HL-60/S4 treated with phorbol 12-myristate 13-acetate at 8.2 ng/mL for 4 days and 3 days (cell line): ENCODE measurements around the gene PTPN14.
"Not testable (repeated sequence)": the region's sequence is repeated elsewhere in the genome, so short reads cannot be mapped to it uniquely, and the experiment has no call there.

ENCODE experiments used
- in situ Hi-C: fragments of 300-500 bp; cut with MboI; formaldehyde crosslinking; loops from 2 replicates; pipeline ENCODE4 v1.15.0; 2022; ENCODE audit warnings: low sequenced_read_pairs

The PTPN14 gene

DNA sequence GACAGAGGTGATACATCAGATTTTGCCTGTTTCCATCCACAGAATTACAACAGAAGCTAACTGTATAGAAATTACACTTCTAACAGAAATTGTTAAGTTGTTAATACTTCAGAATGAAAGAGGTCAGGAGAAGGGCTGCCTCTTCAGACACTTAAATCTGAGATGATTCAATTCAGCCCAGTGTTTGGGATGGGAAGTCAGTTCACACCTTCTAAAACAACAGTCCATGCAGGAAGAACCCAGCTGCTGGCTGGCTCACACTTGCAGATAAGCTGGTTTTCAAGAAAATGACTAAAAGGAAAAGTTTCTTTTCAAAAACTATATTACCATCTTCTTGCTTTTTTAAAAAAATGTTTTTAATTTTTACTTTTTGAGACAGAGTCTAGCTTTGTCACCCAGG, 138.1 kb downstream of the PTPN14 start:
- in situ Hi-C loops: no loop called here

DNA sequence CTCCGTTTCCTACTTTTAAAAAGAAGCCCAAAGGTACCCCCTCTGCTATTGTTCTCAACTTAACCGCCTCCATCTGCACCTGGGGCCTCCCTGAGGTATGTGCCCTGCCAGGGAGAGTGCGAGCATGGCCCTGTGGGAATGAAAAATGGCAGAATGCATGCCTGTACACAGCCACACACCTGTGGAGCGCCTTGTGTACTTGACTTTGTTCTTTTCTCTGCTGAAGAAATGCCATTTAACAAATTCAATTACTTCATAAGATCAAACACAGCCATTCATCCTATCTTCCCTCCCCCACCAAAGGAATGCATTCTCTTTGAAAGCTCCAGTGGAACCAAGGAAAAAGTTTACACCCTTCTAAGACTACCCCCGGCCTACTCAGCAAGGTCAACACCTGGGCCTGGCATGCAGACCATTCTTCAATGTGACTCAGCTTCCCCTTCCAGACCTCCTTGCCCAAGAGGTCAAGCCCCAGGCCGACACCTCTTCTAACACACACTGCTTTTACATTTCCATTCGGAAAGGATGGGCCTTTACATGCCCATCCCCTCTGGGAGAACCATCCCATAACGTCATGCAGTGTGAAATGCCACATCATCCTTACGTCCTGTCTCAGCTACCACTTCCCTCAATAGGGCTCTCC, 146.7 kb downstream of the PTPN14 start:
- in situ Hi-C loops: no loop called here

DNA sequence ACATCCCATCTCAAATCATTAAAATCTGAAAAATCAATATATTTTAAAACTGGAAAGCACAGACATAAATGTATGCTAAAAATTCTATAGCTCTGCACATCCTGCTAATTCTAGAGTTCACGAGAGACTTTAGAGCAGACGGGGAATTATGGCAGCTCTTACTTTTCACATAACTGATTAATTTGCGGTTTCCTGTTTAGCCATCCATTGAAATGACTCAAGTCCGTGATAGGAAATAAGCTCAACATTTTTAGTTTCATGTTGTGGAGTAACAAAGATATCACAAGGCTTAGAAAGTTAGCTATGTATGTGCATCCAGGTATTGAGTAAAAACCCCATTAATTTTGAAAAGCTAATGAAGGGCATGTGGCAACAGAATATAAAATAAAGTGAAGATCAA, 147.2 kb downstream of the PTPN14 start:
- in situ Hi-C loops: no loop called here

DNA sequence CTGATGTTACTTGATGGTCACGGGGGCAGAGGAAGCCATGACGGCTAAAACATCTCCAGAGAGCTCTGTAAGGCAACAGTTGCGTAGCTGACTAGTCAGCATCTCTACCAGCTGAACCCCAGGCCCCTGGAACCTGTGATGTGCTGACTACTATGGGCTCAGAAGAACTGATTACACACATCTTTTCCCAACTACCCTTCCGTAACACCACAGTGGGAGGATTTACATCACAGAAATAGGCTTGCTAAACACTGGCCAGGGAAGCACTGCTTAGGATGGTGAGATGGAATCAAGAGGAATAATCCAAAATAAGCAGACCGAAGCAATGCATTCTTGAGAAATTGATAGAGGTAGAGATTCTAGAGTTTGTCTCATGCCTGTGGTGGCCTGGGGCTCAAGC, 148.0 kb downstream of the PTPN14 start:
- in situ Hi-C loops: no loop called here

DNA sequence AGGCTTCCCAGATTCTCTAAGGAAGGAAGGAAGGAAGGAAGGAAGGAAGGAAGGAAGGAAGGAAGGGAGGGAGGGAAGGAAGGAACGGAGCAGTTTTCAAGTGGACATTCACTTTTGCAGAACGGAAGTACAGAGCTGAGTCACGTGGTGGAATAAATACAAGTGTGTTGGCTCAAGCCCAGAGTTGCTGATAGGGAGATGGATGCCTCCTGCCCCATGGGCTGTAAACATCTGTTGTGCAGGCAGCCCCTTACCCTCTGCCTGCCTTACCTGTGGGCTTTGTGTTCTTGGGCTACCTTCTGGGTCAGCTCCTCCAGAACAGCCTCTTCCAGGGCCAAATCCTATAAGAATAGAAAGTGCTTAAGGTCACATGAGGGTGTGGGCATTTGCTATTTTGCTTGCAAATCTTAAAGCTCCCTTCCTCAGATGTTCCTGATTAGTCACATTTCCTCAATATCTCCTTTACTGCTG, 148.8 kb downstream of the PTPN14 start:
- in situ Hi-C loops: no loop called here

DNA sequence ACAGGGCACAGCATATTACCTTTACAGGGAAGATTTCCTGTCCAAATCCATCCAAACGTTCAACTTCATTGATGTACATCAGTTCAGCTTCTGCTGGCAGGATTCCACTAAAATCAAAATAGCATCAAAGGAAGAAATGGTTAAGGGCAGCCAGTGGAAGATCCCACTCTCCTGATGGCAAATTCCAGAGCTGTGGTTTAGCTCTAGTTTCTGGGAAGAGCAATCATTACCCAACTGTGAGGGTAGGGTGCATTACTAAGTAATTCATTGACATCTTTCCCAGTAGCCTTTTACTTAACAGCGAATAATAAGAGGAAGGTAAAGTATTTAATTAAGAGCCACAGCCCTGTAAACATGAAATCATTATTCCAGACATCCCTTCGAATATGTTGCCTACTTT, 149.7 kb downstream of the PTPN14 start:
- in situ Hi-C loops: no loop called here

DNA sequence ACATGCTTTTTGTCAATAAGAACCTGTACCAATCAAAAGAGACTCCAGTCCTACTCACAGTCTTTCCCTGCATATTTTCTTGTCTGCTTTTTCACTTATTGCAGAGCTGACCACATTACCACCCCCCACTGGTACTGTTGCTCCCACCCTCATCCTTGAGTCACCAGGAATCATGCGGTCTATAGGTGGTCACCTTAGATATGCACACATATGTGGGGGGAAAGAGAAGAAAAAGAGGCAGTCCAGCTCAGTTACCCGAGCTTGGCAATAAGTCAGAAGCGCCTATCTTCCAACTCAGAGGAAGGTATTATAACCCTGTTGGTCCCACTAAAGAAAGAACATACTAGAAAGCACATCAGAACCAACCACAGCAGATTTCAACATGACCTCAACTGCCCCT, 151.3 kb downstream of the PTPN14 start:
- in situ Hi-C loops: no loop called here

DNA sequence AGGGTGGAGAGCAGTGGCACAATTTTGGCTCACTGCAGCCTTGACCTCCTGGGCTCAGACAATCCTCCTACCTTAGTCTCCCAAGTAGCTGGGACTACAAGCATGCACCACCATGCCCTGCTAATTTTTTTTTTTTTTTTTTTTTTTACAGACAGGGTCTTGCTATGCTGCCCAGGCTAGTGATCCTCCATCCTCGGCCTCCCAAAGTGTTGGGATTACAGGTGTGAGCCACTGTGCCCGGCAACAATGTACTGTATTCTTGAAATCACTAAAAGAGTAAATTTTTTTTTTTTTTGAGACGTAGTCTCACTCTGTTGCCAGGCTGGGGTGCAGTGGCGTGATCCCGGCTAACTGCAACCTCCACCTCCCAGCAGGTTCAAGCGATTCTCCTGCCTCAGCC, 152.9 kb downstream of the PTPN14 start:
- in situ Hi-C loops: no loop called here

DNA sequence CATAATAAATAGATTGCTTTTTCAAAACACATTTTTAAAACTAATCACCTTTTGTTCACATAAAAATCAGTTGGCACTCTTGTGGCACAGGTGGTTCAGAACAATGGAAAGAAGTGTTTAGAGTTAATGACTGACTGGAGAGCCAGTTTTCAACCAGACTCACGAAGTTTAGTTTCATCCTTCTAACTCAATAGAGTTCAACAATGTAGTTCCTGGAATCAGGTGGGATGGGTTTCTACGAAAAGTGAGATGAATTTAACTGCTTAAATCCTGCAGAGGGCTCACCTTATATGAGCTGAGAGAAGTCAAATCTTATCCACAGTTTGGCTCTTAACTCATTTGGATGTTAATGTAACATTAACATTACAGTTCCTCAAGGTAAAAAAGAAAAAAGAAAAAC, 153.9 kb downstream of the PTPN14 start:
- in situ Hi-C loops: no loop called here

DNA sequence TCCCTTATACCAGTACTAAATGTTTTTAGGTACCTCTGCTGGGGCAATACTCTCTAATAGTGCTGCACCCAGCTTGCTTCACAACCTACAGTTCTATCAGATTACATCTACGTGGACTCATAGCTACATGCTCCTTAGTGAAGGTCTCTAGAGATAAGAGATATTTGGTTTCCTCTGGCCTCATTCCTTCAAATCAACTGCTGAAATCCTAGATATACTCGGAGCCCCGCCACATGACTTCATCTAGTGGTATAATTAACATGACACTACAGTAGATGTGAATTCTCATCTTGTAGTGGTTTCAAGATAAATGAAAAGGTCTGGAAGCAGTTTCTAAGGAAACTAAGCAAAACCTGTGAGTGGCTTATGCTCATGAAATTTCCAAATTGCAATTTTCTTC, 155.1 kb downstream of the PTPN14 start:
- in situ Hi-C loops: no loop called here

DNA sequence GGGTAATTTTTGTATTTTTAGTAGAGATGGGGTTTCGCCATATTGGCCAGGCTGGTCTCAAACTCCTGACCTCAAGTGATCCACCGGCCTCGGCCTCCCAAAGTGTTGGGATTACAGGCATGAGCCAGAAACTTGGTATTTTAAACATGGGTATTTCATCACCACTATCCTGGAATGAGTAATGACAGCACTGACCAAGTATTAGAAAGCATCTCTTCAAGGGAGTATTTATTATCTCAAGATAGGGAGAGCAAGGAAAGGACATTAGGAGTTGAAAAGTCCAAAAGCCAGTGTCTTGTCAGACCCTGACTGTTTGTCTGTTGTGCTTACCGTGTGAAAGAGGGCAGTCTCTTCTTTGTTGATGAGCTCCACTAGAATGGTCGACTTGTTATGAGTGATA, 156.8 kb downstream of the PTPN14 start:
- in situ Hi-C loops: not testable (repeated sequence)

DNA sequence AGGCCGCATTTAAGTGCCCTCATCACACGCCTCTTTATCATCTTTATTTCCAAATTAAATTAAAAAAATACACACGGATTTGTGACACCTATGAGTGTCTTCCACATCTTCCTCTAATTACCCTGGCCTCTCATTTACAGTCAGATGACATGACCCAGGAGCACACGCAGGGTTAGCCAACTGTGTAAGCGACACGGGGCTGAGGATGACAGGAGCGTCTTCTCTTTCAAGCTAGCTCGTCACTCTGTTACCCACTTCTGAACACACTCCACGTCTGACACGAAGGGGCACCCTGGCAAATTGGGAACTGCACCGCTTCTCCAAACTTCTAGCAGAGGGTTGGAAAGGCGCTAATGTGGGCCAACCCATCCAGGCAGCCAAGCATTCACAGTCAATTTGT, 158.3 kb downstream of the PTPN14 start:
- in situ Hi-C loops: no loop called here

DNA sequence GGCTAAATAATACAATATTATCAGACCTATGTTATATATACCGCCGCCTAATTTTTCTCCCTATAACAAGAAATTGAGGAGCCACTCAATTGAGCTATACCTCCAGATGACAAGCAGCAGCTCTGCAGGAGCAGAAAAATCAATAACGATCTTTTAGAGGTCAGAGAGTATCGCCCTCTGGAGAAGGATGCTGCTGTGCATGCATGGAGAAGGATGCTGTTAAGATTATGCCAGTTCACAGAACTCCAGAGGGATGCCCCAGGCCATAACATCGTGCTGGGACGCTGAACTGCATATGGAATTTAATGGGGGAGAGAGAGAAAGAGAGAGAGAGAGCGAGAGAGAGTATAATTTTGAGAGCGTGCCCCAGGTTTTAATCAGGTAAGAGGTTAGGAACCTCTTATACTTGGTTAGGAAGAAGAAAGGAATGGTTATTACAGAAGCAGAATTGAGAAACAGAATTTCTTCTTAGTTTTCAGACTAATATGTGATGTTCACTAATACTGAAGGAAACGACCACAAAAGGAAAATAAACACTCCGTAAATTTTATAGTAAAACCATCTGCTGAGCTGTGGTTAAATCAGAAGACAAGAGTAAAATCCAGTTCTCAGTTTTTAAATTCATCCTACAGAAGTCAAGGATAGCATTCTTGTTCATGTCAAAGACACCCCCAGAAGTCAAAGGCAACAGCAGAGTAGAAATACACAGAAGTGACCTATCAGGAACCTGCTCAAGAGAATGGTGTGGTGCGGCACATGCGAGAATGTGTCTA, 159.3 kb downstream of the PTPN14 start:
- in situ Hi-C loops: no loop called here

DNA sequence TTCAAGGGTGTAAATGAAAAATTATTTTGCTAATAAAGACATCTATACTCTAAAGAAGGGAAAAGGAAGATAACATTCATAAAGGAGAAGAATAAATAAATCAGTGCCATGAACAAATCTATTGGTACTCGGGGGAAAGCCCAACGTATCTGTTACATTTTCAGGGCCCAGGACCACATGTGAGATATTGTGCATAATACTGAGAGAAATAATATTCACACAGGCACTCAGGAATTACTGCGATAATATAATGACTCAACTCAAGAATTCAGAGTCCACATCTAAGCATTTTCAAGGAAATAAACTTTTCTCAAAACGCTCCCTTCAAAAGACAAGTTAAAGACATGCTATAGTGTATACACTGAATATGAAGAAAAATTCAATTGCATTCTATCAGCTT, 161.7 kb downstream of the PTPN14 start:
- in situ Hi-C loops: no loop called here

DNA sequence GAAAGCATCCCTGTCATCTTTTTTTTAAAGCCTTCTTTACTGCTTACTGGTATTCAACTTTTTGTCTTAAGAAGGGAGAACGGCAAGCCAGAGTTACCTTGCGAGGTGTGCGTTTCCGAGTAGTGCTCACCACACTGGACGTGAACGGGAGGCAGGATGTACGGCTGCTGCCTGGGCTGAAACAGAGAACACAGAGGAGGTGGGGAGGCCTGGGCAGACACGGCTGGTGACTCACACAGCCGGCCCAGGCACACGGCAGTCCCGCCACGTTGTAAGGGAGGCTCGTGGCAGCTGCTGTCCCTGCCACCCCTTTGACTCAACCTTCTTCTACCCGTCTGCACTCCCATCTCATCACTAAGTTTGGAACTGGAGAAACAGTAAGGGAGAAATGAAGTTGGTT, 164.7 kb downstream of the PTPN14 start:
- in situ Hi-C loops: no loop called here

DNA sequence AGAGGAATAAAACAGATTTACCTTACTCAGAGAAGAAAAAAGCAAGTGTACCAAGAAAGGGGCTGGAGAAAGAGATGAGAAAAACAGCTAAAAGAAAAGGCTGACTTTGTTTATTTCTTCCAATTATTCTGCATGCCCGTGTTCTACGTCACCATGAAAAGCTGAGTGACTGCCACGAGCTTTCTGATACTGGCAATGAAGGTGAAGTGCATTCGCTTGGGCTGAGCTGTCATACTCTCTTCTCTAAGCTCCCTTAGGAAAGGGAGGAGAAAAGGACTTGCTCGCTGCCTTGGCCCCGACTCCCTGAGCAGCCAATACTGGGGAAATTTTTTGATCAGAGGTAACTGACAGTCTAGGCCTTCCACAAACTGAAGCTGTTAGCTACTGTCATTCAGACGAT, 165.1 kb downstream of the PTPN14 start:
- in situ Hi-C loops: no loop called here

DNA sequence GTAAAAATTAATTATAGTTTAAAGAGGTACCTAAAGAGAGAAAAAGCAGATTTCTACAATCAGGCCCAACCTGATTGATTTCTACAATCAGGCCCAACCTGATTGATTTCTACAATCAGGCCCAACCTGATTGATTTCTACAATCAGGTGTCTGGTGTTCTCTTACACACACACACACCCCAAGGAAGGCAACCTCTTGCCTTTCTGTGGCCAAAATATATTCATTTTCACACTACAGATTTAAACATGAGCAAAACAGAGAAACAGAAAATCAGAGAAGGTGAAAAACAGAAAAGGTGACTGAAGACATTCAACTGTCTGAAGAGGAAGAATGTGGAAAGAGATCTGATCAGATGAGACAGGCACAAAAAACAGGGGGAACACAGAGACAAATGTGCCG, 166.0 kb downstream of the PTPN14 start:
- in situ Hi-C loops: no loop called here

DNA sequence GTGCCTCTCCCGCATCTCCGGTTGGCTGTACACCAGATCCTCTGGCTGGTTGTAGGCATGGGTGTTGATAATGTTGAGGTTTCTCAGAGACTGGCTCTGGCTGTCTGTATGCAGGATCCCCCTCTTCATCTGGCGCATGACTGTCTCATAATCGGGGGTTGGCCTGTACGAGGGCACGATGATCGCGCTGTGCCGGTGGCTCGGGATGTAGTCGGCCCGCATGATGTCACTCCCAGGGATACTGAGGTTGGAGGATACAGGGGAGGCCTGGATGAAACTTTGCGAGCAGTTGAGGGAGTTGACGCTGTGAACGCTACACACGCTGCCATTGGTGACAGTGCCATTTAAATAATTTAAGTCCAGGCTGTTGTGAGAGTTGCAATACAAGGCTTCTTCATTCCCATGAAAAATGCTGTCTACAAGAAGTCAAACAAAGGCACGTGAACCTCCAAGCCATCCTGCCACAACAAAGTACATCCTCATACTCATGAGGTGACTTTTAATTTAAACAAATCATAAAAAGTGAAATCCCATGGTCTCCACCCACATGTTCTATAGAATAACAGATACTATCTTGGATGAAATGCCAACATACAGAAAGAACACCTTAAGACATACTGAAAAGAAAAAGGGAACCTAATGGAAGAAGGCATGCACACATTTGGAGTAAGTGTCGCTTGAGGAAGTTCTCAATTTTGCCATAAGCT, 166.9 kb downstream of the PTPN14 start:
- in situ Hi-C loops: no loop called here

DNA sequence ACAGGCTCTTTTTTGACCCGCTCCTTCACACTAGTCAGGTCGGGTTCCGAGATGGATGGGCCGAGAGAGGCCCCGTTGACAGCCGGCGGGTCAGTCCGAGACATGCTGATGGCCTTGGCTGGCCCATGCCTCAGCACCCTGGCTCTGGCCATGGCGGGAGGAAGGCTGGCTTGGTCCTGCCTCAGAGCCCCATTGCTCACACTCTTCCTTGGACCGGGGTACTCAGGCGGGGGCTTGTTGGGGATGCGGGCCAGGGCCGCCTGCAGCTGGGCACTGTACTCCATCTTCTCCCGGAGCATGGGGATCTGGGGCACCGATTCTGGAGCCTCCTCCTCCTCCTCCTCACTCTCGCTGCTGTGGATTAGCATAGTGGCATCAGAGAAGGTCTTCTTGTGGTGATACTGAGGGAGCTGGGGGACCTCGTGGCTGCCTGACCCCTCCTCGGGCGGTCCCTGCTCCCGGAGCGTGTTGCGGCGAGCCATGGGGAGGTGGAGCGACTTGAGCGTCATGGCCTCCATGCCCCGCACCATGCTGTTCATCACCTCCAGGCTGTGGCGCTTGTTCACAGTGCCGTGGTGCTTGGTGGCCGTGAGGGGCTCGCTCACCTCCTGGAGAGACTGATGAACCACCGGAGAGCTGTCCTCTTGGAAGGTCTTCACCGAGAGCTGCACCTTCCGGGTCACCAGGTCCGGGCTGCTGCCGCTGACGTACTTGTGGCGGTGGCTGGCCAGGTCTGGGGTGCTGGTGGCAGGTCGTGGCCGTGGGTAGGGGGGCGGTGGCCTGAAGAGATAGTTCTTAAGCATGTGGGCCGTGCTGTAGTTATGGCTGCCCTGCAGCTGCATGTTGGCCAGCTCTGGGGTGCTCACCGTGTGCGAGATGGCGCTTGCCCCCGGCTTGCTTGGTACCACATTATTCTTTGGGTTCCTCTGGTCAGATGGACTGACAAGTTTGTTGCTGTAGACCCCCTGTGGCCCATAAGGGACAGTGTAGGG, 167.7 kb downstream of the PTPN14 start:
- in situ Hi-C loops: no loop called here

DNA sequence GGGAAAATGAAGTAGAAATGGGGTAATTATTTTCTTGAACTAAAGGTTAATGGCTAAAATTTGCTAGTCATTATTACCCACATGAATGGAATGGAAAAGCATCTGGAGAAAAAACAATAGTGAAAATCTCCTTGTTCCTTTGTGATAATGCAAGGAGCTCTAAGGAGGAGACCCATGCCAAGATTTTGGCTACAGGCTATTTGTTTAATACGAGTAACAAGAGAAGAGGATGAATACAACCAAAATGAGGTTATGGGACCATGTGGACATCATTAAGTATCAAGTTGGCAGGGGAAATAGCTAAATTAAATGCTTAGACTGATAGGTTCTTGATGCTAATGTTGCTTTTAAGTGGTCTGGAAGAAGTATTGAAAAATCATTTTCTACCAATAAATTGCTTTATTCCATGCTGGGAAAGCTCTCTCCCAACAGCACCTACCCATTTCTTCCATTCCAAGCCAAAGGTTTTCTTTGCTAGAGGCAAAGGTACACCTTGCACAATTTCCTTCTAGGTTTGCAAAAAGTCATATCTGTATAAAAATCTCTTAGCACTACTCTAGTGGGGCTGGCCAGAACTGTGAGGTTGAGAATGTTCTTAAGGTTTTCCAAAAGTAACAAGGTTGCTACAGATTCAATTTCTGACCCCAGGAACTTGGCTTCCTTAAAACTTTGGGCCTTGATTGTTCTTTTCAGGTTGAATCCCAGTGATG, 170.3 kb downstream of the PTPN14 start:
- in situ Hi-C loops: no loop called here
